SKM-1 (cell line): ENCODE measurements around the gene OGFOD2.

Experiments
- DNase-seq: peaks from one replicate; lab custom pipeline; 2025; ENCODE audit not compliant: unreplicated experiment; lab: John Stamatoyannopoulos, UW

Gene OGFOD2

GRCh38 chr12:122988036-122988435 is 13.0 kb downstream of the OGFOD2 start:
- no peak for DNase-seq

- DNase-seq = no peak
These were observed 13.7 kb downstream of the OGFOD2 start for GRCh38 chr12:122988612-122989212.

GRCh38 chr12:122989225-122989839 is 14.3 kb downstream of the OGFOD2 start:
- no peak for DNase-seq

GRCh38 chr12:122989874-122990419 is 14.9 kb downstream of the OGFOD2 start:
- no peak for DNase-seq

- no peak for DNase-seq
These were observed 15.5 kb downstream of the OGFOD2 start for GRCh38 chr12:122990561-122990960.

- DNase-seq = no peak
These were observed 16.0 kb downstream of the OGFOD2 start for GRCh38 chr12:122990961-122991622.

GRCh38 chr12:122991623-122992275 is 16.7 kb downstream of the OGFOD2 start:
- DNase-seq = no peak

- DNase-seq = no peak
These were observed 17.3 kb downstream of the OGFOD2 start for GRCh38 chr12:122992386-122992785.

GRCh38 chr12:122994140-122994675 is 19.2 kb downstream of the OGFOD2 start:
- DNase-seq = no peak

GRCh38 chr12:122994781-122995502 is 19.9 kb downstream of the OGFOD2 start:
- no peak for DNase-seq

GRCh38 chr12:122995503-122996187 is 20.6 kb downstream of the OGFOD2 start:
- no peak for DNase-seq

GRCh38 chr12:122996188-122996601 is 21.2 kb downstream of the OGFOD2 start:
- no peak for DNase-seq

GRCh38 chr12:122996621-122997342 is 21.7 kb downstream of the OGFOD2 start:
- DNase-seq = no peak

GRCh38 chr12:122997343-122998250 is 22.6 kb downstream of the OGFOD2 start:
- no peak for DNase-seq

- DNase-seq = no peak
These were observed 23.3 kb downstream of the OGFOD2 start for GRCh38 chr12:122998316-122998715.

GRCh38 chr12:122999196-122999946 is 24.3 kb downstream of the OGFOD2 start:
- DNase-seq = no peak

- no peak for DNase-seq
These were observed 25.0 kb downstream of the OGFOD2 start for GRCh38 chr12:122999986-123000420.

GRCh38 chr12:123000578-123000977 is 25.5 kb downstream of the OGFOD2 start:
- no peak for DNase-seq
